SH-SY5Y (cell line): ENCODE results near the gene P2RY13.

ENCODE experiments used
- GATA2 ChIP-seq: IDR thresholded peaks from 2 replicates; pipeline ENCODE4 v1.6.1; 2011; ENCODE audit warnings: mild to moderate bottlenecking, low read depth, low read length
- GATA3 ChIP-seq: IDR thresholded peaks from 2 replicates; pipeline ENCODE4 v1.6.1; 2011; ENCODE audit warnings: low read depth, mild to moderate bottlenecking, low read length, moderate library complexity

DNA sequence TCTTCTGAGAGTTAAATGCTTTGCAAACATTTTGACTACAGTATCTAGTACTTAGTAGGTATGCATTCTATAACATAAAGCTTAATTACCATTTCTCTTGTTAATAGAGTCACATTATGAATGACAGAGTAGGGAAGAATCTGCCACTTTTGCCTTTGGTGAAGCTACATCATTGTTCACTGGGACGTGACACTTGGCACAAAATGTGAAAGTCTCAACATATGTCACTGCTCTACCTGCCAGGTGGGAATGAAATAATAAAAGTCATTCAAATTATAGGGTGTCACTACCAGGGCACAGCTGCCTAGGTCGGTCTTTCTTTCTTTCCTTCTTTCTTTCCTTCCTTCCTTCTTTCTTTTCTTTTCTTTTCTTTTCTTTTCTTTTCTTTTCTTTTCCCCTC, 30.3 kb downstream of the P2RY13 start:
- TF ChIP-seq GATA2, result no peak
- no peak for TF ChIP-seq GATA3
